Endometrial microvascular endothelial cells (primary cell): ENCODE data around the gene CGNL1. TPM values are rescaled to one million over a fixed set of nuclear protein-coding genes. Genes with fewer than 3 reads are reported as not detected.

Source experiments
- in situ Hi-C: cut with HindIII; loops from 2 replicates; pipeline ENCODE4 v1.10.0; 2017; ENCODE audit warnings: low sequenced_read_pairs, low pct_unique_long_range_greater_than_20kb; ENCODE audit errors: inconsistent ontology term
- total RNA-seq: library from RNA; depleted of rRNA; stranded (reverse); fragments of >200 nt; gene quantifications from one replicate; pipeline ENCODE4 v1.2.3, GENCODE V29; 2015; ENCODE audit errors: inconsistent ontology term

The CGNL1 gene
- total RNA-seq, 1 donor from 2014 or later = 3.3 TPM

- in situ Hi-C loops = no loop called here
These were observed 153.4 kb downstream of the CGNL1 start for GRCh38 chr15:57529748-57530147.

DNA sequence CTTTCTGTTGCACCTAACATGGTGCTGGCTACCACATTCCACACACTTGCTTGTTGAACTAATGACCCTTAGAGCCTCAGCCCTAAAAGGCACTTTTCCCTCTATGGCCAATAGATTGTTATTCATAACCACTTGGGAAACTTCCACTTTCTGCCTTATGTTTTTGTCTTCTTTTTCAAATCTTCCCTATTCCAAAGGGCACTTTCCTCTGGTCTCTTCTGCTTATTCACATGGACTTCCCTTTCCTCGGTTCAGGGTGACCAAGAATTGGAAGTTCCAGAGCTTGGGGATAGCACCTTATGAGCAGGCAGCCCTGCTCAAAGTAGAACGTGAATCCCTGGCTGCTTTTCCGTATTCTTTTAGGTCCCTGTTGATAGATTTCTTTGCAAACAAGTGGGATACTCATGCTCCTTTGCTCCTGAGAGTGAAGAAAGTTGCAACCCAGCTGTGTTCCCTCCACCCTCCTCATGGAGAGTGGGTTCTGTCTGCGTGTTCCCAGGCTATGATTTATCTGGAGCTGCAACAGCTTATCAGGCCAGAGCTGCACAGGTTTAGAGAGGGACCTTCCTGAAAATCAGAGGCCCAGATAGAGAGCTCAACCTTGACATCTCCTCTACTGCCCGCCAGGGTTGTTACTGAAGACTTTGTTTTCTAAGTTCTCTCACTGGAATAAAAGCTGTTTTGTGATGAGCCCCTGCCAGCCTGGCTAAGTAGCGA, 156.6 kb downstream of the CGNL1 start:
- in situ Hi-C loops = no loop called here

GRCh38 chr15:57533448-57533799, 157.1 kb downstream of the CGNL1 start:
- in situ Hi-C loops = no loop called here

DNA sequence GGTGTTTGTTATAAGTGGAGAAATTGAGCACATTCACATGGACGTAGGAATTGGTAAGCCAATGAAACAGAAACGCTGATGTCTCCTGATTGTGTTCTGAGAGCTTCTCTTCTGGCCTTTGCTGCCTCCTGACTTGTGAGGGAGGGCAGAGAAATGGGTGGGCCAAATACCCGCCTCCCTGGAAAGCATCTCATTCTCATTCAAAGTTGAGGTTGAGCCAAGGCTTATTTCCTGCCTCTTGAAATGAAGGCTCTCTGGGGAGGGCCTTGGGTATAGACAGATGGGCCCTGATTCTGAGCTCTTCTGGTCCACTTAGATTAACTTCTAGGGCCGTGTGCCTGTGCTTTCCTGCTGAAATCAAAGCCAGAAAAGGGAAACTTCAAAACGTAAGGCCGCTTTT, 158.0 kb downstream of the CGNL1 start:
- in situ Hi-C loops = no loop called here

DNA sequence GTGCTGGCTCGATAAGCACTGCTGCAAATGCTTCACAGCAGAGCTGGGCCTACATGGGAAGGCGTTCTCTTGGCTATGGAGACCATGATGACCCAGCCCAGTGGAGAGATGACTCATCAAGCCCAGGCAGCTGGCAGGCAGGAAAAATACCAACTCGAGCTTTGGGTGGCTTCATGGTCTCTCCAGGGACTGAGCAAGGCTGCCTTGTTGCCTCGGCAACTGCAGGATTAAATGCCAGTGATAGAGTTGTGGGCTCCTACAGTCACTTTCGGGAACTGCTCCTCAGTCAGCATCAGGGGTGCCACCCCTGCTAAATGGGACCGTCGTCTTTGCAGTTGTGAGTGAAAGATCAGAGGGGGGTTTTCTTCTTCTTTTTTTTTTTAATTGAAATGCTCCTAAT, 160.8 kb downstream of the CGNL1 start:
- in situ Hi-C loops = no loop called here

DNA sequence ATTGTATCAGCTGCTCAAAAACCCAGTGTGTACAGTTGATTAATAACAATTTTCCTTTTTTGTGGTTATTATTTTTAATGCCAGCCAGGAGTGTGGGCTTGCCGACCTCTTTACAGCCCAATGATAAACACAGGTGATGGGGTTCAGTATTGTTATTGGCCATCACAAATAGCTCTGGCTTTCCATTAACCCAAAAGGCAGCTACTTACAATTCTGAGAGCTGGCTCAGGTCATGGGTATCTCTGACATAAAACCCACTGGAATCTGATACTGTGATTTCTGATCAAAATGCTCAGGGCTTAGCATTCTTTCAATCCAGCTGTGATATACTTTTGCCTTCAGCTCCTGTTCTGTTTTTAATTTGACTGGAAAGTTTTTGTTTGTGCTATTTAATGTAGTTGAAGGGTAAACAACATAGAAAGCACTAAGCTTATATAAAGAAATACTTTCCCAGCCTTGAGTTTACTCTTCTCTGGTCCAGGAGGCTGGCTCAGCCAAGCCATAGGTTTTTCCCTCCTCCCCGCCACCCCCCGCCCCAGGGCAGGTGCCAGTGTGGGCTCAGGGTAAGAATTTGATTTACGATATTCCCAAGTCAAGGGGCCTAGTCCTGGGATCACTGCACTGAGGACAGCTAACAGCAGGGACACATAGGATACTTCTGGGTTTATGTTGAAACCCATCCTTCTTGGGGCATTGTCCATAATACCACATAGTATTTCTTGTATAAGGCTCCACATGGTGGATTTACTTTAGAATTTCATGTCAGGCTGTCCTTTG, 161.4 kb downstream of the CGNL1 start:
- in situ Hi-C loops = no loop called here

- in situ Hi-C loops = no loop called here
These were observed 161.9 kb downstream of the CGNL1 start for GRCh38 chr15:57538265-57538529.

GRCh38 chr15:57538821-57539220, 162.5 kb downstream of the CGNL1 start:
- in situ Hi-C loops = no loop called here

DNA sequence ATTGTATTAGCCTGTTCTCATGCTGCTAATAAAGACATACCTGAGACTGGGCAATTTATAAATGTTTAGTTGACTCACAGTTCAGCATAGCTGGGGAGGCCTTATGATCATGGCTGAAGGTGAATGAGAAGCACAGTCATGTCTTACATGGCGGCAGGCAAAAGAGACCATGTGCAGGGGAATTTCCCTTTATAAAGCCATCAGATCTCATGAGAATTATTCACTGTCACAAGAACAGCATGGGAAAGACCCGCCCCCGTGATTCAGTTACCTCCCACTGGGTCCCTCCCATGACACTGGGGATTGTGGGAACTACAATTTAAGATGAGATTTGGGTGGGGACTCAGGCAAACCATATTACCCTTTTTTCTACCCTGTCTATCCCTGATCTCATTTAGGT, 163.9 kb downstream of the CGNL1 start:
- in situ Hi-C loops = no loop called here

DNA sequence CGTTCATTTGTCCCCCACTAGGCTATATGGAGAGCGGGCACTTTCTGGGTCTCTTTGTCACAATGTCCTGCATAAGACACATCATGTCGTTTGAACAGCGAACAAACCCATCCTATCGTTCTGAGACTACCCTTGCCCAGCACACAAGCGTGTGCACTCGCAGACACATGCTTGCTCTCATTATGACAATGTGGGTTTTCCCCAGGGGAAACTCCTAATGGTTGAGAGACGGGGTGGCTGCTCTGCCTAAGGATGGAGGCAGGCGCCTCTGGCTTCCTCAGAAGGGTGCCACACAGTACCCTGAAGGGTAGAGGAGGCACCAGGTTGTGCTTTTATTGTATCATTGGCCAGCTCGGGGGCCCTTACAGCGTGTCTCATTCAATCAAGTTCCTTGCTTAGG, 164.4 kb downstream of the CGNL1 start:
- in situ Hi-C loops = no loop called here

DNA sequence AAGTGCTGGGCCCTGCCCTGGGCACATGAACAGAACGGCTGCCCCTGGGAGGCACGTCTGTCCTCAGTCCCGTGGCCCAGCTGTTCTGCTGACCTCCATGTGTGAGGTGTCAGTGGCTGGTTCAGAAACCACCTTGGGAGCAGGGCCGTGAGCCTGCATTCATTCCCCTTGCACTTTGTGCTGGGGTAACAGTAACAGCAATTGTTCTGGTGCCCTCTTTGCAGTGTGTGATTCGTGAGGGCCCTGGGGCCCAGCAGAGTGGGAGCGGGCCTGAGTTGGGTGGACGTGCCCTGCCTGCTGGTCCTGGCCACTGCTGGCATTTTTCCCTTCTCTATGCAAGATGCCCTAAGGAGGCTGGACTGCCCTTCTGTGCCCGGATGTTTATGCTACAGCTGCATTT, 165.0 kb downstream of the CGNL1 start:
- in situ Hi-C loops = no loop called here

GRCh38 chr15:57541805-57542504, 165.7 kb downstream of the CGNL1 start:
- in situ Hi-C loops = no loop called here

DNA sequence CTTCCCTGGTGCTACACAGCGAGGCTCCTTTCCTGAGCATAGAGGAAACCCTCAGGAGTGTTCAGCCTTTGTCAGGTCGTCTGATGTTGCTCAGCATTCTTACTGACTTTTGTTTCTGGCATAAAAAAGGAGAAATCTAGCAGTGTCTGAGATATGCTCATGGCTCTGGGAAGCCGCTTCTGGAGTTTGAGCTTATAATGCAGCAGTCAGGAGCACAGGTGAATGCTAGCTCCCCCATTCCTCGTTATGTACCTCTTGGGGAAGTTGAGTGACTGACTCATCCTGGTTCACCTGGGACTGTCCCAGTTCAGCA, 166.2 kb downstream of the CGNL1 start:
- in situ Hi-C loops = no loop called here

DNA sequence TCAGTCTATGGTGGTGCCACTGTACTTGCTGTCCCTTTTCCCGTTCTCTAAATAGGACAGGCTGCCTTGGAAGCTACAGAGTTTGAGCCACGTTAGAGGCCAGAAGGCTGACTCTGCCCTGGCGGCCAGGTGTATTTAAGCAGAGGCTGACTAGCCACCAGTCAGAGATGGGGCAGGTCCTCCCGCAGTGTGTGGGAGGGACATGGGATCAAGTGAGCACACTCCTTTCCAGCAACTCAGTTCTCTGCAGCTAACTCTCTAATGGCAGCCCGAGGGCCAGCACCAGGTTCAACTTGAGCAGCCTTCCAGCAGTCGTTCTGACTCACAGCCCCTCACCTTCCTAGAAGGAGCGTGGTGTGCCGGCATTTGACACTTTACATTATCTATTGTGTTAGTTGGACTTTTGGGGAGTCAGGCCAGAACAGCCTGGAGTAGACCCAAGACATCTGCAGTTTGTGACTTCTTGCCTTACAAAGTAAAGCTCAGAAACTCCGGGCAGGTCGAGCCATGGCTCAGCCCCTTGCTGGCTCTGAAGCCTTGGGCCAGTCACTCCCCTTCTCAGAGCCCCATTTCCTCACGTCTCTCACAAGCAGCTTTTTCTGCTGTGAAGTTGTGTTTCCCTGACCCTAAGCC, 168.7 kb downstream of the CGNL1 start:
- in situ Hi-C loops = no loop called here

GRCh38 chr15:57545995-57546394, 169.7 kb downstream of the CGNL1 start:
- in situ Hi-C loops = no loop called here

- in situ Hi-C loops = no loop called here
These were observed 171.0 kb downstream of the CGNL1 start for GRCh38 chr15:57547243-57547755.

GRCh38 chr15:57548351-57548750, 172.0 kb downstream of the CGNL1 start:
- in situ Hi-C loops = no loop called here

DNA sequence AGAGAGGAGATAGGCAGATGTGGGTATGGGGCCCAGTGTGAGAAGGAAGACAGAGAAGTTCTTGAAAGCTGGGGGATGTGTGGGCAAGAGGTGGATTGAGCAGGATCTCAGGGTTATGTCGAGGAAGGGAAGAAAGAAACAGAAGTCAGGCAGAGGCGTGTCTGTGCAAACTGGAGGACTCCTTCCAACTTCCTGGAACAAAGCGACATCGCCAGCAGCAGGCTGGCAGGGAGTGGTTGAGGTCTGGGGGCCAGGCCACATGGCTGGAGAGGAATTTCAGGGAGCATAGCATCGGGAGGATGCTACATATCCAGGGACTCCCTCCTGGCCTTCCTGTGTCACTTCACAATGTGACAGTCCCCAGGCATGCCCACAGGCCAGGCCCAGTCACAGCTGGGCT, 172.5 kb downstream of the CGNL1 start:
- in situ Hi-C loops = no loop called here

DNA sequence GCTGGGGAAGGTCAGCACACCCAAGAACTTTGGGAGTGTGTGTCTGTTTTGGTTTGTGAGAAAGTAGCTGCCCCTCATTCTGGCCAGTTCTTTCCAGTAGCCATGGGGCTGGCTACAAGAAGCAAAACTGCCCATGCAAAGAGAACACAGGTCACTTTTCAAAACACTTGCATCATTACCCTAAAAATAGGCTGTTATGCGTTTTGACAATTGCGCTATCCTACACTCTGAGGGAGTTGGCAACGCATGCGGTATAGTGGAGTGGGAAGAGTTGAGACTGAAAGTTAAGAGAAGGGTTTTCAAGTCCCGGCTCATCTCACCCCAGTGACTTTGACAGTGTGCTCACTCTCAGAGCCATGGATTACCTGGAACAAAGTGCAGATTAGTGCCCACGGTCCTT, 173.6 kb downstream of the CGNL1 start:
- in situ Hi-C loops = no loop called here

- in situ Hi-C loops = no loop called here
These were observed 174.3 kb downstream of the CGNL1 start for GRCh38 chr15:57550640-57551039.
